Kidney epithelial cell (primary cell): Measurements from ENCODE around the gene ARHGAP12. TPM values are rescaled to one million over a fixed set of nuclear protein-coding genes. Genes with fewer than 3 reads are reported as not detected.

ENCODE experiments used
- DNase-seq: peaks from one replicate; pipeline ENCODE4 v3.0.0-alpha.2; 2010; ENCODE audit warnings: low read depth
- H3K27me3 ChIP-seq: 2 replicates; pipeline ENCODE4 v1.6.0; 2011; ENCODE audit warnings: low read length; ENCODE audit not compliant: control insufficient read depth, insufficient read depth
- H3K36me3 ChIP-seq: 2 replicates; pipeline ENCODE4 v1.5.1; 2011; ENCODE audit warnings: low read length; ENCODE audit not compliant: control insufficient read depth, insufficient read depth
- H3K4me3 ChIP-seq: 2 replicates; pipeline ENCODE4 v1.5.1; 2011; ENCODE audit warnings: low read depth, mild to moderate bottlenecking, control low read depth, low read length
- total RNA-seq: library from RNA; depleted of rRNA; stranded (reverse); fragments of >200 nt; gene quantifications from 2 replicates; pipeline ENCODE4 v1.2.3, GENCODE V29; 2015
- TF ChIP-seq, protein P1 (sequence below): IDR thresholded peaks from 2 replicates; pipeline ENCODE4 v1.5.1; 2011; ENCODE audit warnings: mild to moderate bottlenecking, moderate library complexity, low read length, control low read depth, inconsistent platforms; ENCODE audit not compliant: insufficient read depth, poor library complexity, severe bottlenecking

The ARHGAP12 gene
- total RNA-seq, 1 donor from 2014 or later: 38.7 TPM

DNA sequence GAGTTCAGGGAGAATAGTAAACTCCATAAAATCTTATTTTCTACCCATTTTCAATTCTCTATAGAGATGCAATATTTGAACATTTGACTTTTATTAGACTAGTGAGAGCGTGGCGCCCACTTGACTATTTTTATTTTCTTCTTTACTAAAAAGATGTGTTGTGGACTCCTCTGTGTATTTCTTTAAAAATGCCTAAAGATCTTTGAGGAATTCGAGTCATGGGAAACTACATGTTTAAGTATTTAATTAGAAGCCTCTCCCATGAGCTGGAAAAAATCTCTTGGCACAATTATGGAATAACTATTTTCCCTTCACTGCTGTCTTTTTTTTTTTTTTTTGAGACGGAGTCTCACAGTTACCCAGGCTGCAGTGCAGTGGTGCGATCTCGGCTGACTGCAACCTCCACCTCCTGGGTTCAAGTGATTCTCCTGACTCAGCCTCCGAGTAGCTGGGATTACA, 124.2 kb downstream of the ARHGAP12 start:
- no peak for DNase-seq
- no peaks in the 10 kb centered on the region for H3K27me3 ChIP-seq
- TF ChIP-seq, protein P1, sequence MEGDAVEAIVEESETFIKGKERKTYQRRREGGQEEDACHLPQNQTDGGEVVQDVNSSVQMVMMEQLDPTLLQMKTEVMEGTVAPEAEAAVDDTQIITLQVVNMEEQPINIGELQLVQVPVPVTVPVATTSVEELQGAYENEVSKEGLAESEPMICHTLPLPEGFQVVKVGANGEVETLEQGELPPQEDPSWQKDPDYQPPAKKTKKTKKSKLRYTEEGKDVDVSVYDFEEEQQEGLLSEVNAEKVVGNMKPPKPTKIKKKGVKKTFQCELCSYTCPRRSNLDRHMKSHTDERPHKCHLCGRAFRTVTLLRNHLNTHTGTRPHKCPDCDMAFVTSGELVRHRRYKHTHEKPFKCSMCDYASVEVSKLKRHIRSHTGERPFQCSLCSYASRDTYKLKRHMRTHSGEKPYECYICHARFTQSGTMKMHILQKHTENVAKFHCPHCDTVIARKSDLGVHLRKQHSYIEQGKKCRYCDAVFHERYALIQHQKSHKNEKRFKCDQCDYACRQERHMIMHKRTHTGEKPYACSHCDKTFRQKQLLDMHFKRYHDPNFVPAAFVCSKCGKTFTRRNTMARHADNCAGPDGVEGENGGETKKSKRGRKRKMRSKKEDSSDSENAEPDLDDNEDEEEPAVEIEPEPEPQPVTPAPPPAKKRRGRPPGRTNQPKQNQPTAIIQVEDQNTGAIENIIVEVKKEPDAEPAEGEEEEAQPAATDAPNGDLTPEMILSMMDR: no peak
- H3K4me3 ChIP-seq: no peak overlapping the region
- H3K36me3 ChIP-seq: peaks cover 3% of the 10 kb centered on the region

DNA sequence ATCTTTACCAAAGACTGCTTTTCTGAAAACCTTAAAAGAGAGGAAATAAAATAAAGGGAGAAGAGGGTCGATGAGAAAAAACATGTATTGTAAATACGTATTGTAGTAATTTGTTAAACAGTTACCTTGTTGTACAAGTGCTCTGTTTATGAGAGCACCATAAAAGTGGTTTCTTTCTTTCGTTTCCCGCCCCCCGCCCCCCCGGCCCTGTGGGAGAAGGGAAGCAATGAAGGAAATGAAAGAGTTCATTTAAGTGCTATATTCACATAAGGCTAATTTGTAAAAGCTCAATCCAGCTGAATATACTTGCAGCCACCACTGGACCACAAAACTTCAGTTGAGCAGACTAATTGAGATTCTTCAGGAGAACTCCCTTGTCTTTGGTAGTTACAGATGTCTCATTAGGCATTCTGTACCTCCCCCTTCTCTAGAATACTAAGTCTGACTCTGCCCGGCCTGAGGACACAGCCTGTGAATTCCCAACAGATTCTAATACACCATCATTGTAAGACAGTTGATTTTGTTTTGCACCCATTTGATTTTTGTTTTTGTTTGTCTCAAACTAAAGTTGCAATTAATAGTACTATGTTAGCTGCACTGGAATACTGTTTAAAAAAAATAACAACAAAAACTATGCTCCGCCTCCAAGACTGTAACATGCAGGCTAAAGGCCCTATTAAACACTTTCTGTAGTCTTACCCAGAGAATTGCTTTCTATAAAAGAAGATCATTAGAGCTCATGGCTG, 124.9 kb downstream of the ARHGAP12 start:
- Histone ChIP-seq H3K27me3 (no peaks in the 10 kb centered on the region), H3K4me3 (no peak overlapping the region), H3K36me3 (peaks cover 3% of the 10 kb centered on the region)
- no peak for DNase-seq
- TF ChIP-seq, protein P1: no peak

DNA sequence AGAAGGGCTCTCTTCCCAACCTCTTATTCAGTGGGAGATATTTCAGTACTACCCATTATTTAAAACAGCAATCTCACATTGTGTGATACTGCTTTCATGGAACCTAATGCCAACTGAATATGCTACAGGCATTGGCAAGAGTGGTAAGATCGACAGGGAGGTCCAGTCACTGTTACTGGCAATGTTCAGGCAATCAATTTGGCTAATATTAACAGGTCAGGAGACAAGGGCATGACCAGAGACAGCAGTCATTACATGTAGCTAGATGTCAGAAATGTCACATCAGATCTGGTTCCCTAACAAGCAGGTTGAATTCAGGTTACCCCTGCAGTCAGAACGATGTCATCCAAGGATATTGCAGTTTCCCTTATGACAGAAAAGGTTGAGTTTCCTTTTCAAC, 129.4 kb downstream of the ARHGAP12 start:
- no peaks in the 10 kb centered on the region for H3K36me3 ChIP-seq
- TF ChIP-seq, protein P1: no peak
- DNase-seq: no peak
- no peaks in the 10 kb centered on the region for H3K27me3 ChIP-seq
- H3K4me3 ChIP-seq: no peak overlapping the region

DNA sequence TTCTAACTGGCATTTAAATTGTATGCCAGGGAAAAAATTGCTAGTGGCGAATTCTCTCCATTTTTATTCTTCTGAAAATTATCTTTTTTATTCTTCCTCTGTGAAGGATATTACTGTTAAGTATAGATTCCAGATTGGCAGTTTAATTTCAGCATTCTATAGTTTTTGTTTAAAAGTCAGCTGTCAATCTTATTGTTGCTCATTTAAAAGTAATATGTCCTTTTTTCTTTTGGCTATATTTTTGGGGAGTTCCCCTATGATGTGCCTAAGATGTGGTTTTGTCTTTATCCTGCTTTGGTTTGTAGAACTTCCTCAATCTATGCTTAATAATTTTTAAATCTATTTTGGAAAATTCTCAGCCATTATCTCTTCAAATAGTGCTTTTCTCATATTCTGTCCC, 135.9 kb downstream of the ARHGAP12 start:
- Histone ChIP-seq H3K4me3 (no peak overlapping the region), H3K27me3 (no peaks in the 10 kb centered on the region)
- TF ChIP-seq, protein P1: no peak

DNA sequence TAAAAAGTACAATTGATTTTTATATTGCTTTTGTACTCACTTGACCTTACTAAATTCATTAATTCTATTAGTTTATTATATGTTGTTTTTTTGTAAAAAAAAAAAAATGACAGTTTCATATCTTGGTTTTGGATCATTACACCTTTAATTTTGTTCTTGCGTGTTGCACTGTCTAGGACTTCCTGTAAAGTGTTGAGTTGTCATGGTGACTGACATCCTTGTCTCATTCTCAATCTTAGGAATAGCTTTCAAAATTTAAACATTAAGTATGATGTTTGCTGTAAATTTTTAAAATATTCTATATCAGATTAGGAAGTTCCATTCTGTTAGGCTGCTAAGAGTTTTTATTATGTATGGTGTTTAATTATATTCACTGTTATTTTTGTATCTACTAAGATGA, 139.1 kb downstream of the ARHGAP12 start:
- TF ChIP-seq, protein P1: no peak

More for the DNA sequence above, 135.9 kb downstream of the ARHGAP12 start:
- no peak for DNase-seq
- H3K36me3 ChIP-seq: no peaks in the 10 kb centered on the region

DNA sequence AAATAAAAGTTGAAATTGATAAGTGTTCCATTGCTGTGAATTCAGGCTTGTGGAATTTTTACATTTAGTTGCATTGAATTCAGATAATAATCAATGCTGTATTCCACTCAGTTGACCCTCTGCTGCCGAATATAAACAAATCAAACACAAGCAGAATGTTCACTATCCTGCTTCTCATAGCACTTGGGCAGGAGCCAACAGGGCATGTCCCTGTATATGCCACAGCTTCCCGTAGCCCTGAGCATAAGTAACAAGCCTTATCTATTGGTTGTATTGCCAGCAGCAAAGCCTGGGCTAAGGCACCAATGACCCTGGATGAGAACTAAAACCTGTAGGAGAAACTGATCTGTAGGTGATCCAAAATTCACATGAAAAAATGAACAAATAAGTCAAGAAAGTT, 145.9 kb downstream of the ARHGAP12 start:
- TF ChIP-seq, protein P1: no peak
- Histone ChIP-seq H3K27me3 (no peaks in the 10 kb centered on the region), H3K4me3 (no peak overlapping the region), H3K36me3 (no peaks in the 10 kb centered on the region)
- DNase-seq: no peak

More for the DNA sequence above, 139.1 kb downstream of the ARHGAP12 start:
- no peaks in the 10 kb centered on the region for H3K36me3 ChIP-seq
- H3K27me3 ChIP-seq: no peaks in the 10 kb centered on the region
- no peak for DNase-seq
- no peak overlapping the region for H3K4me3 ChIP-seq
